ENCODE data around the gene IGIP.

Gene IGIP

GRCh38 chr5:140107312-140108092 lies 18.2 kb upstream of the IGIP start:
- Mint-ChIP-seq H3K27me3 (peaks cover 42% of the 10 kb centered on the region), H3K27ac (peak overlapping the region; percentile 98), H3K9me3 (no peaks in the 10 kb centered on the region), H3K4me1 (peaks cover 46% of the 10 kb centered on the region), H3K4me3 (peak overlapping the region; percentile 97), H3K36me3 (peaks cover 8% of the 10 kb centered on the region)
- DNase-seq: peak; percentile 96
- CTCF ChIA-PET: interaction anchor here (1.0 to 1.4 kb wide), 2 partner anchors 35 to 37 kb away, joined by 5 to 11 read pairs; no protein-coding TSS in a partner anchor

GRCh38 chr5:140108093-140109017 lies 17.4 kb upstream of the IGIP start:
- Mint-ChIP-seq H3K27me3 (peaks cover 47% of the 10 kb centered on the region), H3K4me3 (peak overlapping the region; percentile 97), H3K27ac (peak overlapping the region; percentile 98), H3K36me3 (peaks cover 8% of the 10 kb centered on the region), H3K4me1 (peaks cover 54% of the 10 kb centered on the region), H3K9me3 (no peaks in the 10 kb centered on the region)
- DNase-seq: no peak
- CTCF ChIA-PET: interaction anchor here (1.0 to 1.5 kb wide), 4 partner anchors 25 to 36 kb away, joined by 5 to 11 read pairs (median 6); no protein-coding TSS in a partner anchor

GRCh38 chr5:140109018-140109758 lies 16.5 kb upstream of the IGIP start:
- H3K9me3 Mint-ChIP-seq: no peaks in the 10 kb centered on the region
- peak; percentile 28 for DNase-seq
- peaks cover 8% of the 10 kb centered on the region for H3K36me3 Mint-ChIP-seq
- H3K4me3 Mint-ChIP-seq: peak overlapping the region; percentile 97
- CTCF ChIA-PET: interaction anchor here (0.9 to 1.5 kb wide), 4 partner anchors 9 to 37 kb away, joined by 4 to 6 read pairs (median 4); no protein-coding TSS in a partner anchor
- H3K4me1 Mint-ChIP-seq: peaks cover 54% of the 10 kb centered on the region
- peaks cover 54% of the 10 kb centered on the region for H3K27me3 Mint-ChIP-seq
- peak overlapping the region; percentile 98 for H3K27ac Mint-ChIP-seq

GRCh38 chr5:140109759-140110645 lies 15.7 kb upstream of the IGIP start:
- H3K4me3 Mint-ChIP-seq: peak overlapping the region; percentile 97
- peaks cover 54% of the 10 kb centered on the region for H3K27me3 Mint-ChIP-seq
- CTCF ChIA-PET: interaction anchor here (0.9 to 1.5 kb wide), 4 partner anchors 8 to 36 kb away, joined by 4 to 6 read pairs (median 4); no protein-coding TSS in a partner anchor
- DNase-seq: no peak
- H3K27ac Mint-ChIP-seq: no peak overlapping the region
- H3K36me3 Mint-ChIP-seq: peaks cover 11% of the 10 kb centered on the region
- H3K4me1 Mint-ChIP-seq: peaks cover 60% of the 10 kb centered on the region
- H3K9me3 Mint-ChIP-seq: no peaks in the 10 kb centered on the region

GRCh38 chr5:140110646-140110957 lies 15.1 kb upstream of the IGIP start:
- peaks cover 63% of the 10 kb centered on the region for H3K4me1 Mint-ChIP-seq
- H3K4me3 Mint-ChIP-seq: no peak overlapping the region

GRCh38 chr5:140111011-140111858 lies 14.5 kb upstream of the IGIP start:
- Mint-ChIP-seq H3K27ac (no peak overlapping the region), H3K4me1 (peaks cover 66% of the 10 kb centered on the region)

More at GRCh38 chr5:140110646-140110957, 15.1 kb upstream of the IGIP start:
- H3K27ac Mint-ChIP-seq: no peak overlapping the region
- CTCF ChIA-PET: no interaction called here
- no peak for DNase-seq
- peaks cover 11% of the 10 kb centered on the region for H3K36me3 Mint-ChIP-seq
- peaks cover 54% of the 10 kb centered on the region for H3K27me3 Mint-ChIP-seq
- H3K9me3 Mint-ChIP-seq: no peaks in the 10 kb centered on the region

GRCh38 chr5:140111859-140112551 lies 13.7 kb upstream of the IGIP start:
- no peak for DNase-seq
- Mint-ChIP-seq H3K27me3 (peaks cover 52% of the 10 kb centered on the region), H3K4me1 (peaks cover 64% of the 10 kb centered on the region), H3K27ac (no peak overlapping the region), H3K9me3 (no peaks in the 10 kb centered on the region), H3K36me3 (peaks cover 13% of the 10 kb centered on the region), H3K4me3 (peak overlapping the region; percentile 49)
- CTCF ChIA-PET: interaction anchor here (1.2 to 7.2 kb wide), 2 partner anchors 33 to 45 kb away, joined by 3 to 62 read pairs; no protein-coding TSS in a partner anchor

More at GRCh38 chr5:140111011-140111858, 14.5 kb upstream of the IGIP start:
- Mint-ChIP-seq H3K27me3 (peaks cover 54% of the 10 kb centered on the region), H3K4me3 (no peak overlapping the region), H3K36me3 (peaks cover 12% of the 10 kb centered on the region), H3K9me3 (no peaks in the 10 kb centered on the region)
- DNase-seq: no peak
- CTCF ChIA-PET: no interaction called here

GRCh38 chr5:140112685-140113179 lies 13.0 kb upstream of the IGIP start:
- Mint-ChIP-seq H3K4me3 (peak overlapping the region; percentile 95), H3K4me1 (peaks cover 66% of the 10 kb centered on the region), H3K36me3 (peaks cover 13% of the 10 kb centered on the region), H3K27ac (no peak overlapping the region), H3K9me3 (no peaks in the 10 kb centered on the region), H3K27me3 (peaks cover 45% of the 10 kb centered on the region)
- CTCF ChIA-PET: interaction anchor here (1.2 to 7.2 kb wide), 2 partner anchors 32 to 44 kb away, joined by 3 to 62 read pairs; no protein-coding TSS in a partner anchor
- DNase-seq: no peak

- CTCF ChIA-PET: interaction anchor here (1.3 to 7.2 kb wide), 2 partner anchors 32 to 40 kb away, joined by 4 to 62 read pairs; no protein-coding TSS in a partner anchor
- Mint-ChIP-seq H3K9me3 (no peaks in the 10 kb centered on the region), H3K27ac (peak overlapping the region; percentile 98), H3K4me1 (peaks cover 71% of the 10 kb centered on the region), H3K36me3 (peaks cover 13% of the 10 kb centered on the region), H3K27me3 (peaks cover 44% of the 10 kb centered on the region), H3K4me3 (peak overlapping the region; percentile 95)
- peak; percentile 45 for DNase-seq
Measured at GRCh38 chr5:140113180-140113698, 12.5 kb upstream of the IGIP start.

- Mint-ChIP-seq H3K27ac (peak within 1 kb of the TSS; percentile 98), H3K36me3 (peaks cover 13% of the 10 kb centered on the region), H3K9me3 (no peaks in the 10 kb centered on the region), H3K4me1 (peaks cover 74% of the 10 kb centered on the region), H3K4me3 (peak within 1 kb of the TSS; percentile 95), H3K27me3 (peaks cover 39% of the 10 kb centered on the region)
- DNase-seq: peak; percentile 99
- CTCF ChIA-PET: interaction anchor here (1.0 to 7.2 kb wide), 3 partner anchors 9 to 41 kb away, joined by 3 to 62 read pairs (median 4); no protein-coding TSS in a partner anchor
Measured at GRCh38 chr5:140113699-140114263, 12.0 kb upstream of the IGIP start, which contains the start of gene PURA. PURA (plus strand) TSS chr5:140114109; CDS start chr5:140114182, 73 bp downstream.

All from activated naive CD4-positive, alpha-beta T cell treated with anti-CD3 and anti-CD28 coated beads, Interleukin-2, amount 10 ng/mL, durations not matched to agents 7 days and 5 days (primary cell).